ENCODE measurements around the gene ARF1. TPM values are rescaled to one million over a fixed set of nuclear protein-coding genes. Genes with fewer than 3 reads are reported as not detected.

ARF1 gene
- total and polyA plus RNA-seq, 2 of the 13 experiments (the other 11 are each of a cell fraction or from before 2014, with no cell fraction given) = 186 to 327 TPM

DNA sequence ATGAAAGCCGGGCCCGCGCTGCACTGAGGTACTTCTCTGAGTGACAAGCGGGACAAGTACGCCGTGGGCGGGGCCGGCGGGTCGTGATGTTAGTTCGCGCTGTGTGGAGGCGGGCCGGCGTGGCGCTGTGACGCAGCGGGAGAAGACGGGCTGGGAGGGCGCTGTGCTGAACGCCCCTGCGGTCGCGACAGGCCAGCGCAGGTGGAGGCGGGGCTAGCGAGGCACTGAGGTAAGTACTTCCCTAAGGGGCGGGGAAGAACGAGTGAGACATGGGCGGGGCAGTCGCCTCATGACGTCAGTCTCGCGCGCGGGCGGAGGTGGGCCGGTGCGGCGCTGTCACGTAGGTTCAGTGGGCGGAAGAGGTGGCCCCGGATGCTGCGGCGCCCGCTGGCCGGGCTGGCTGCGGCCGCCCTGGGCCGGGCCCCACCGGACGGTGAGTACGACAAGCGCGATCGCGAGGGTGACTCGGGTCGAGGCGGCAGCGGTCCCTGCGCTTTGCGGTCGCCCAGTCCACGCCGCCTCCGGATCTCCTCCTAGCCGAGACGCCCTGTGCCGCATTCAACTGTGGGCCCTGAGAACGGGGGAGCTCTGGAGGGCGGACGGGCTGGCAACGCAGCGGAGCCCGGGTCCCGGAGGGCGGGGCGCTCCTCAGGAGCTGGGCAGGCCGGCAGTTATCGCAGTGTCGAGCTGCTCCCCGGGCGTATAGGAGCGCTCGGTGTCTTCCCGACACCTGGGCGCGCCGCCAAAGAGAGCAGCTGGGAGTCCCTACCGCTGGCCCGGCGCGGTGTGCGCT lies 57.6 kb downstream of the ARF1 start, which contains the start of gene GUK1 (continued):
- no peak for TF ChIP-seq BHLHE40 (IDR thresholded peaks at IDR 0.05; ENCODE audit: low read length)
- TF ChIP-seq KMT2A (CRISPR knock-in tag; IDR thresholded peaks at IDR 0.05) = peak; percentile 49; the same call in 1 of the 2 replicates
- TF ChIP-seq, protein P1, sequence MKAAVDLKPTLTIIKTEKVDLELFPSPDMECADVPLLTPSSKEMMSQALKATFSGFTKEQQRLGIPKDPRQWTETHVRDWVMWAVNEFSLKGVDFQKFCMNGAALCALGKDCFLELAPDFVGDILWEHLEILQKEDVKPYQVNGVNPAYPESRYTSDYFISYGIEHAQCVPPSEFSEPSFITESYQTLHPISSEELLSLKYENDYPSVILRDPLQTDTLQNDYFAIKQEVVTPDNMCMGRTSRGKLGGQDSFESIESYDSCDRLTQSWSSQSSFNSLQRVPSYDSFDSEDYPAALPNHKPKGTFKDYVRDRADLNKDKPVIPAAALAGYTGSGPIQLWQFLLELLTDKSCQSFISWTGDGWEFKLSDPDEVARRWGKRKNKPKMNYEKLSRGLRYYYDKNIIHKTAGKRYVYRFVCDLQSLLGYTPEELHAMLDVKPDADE (CRISPR knock-in tag; IDR thresholded peaks at IDR 0.05) = 0 out of 2 replicates have a peak, but pooled peaks have one; percentile 66
- TF ChIP-seq ZNF772 (CRISPR knock-in tag; IDR thresholded peaks at IDR 0.05) = peak; percentile 93
- peak; percentile 91 for TF ChIP-seq KAT8 (CRISPR knock-in tag; IDR thresholded peaks at IDR 0.05)
- TF ChIP-seq, protein P2, sequence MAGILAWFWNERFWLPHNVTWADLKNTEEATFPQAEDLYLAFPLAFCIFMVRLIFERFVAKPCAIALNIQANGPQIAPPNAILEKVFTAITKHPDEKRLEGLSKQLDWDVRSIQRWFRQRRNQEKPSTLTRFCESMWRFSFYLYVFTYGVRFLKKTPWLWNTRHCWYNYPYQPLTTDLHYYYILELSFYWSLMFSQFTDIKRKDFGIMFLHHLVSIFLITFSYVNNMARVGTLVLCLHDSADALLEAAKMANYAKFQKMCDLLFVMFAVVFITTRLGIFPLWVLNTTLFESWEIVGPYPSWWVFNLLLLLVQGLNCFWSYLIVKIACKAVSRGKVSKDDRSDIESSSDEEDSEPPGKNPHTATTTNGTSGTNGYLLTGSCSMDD (CRISPR knock-in tag; IDR thresholded peaks at IDR 0.05) = no peak
- TF ChIP-seq ZC3H13 (CRISPR knock-in tag; IDR thresholded peaks at IDR 0.05) = no peak; the same call in 1 of the 2 replicates
- peak; percentile 79 for TF ChIP-seq TAF1 (CRISPR knock-in tag; IDR thresholded peaks at IDR 0.05)
- TF ChIP-seq, protein P3, sequence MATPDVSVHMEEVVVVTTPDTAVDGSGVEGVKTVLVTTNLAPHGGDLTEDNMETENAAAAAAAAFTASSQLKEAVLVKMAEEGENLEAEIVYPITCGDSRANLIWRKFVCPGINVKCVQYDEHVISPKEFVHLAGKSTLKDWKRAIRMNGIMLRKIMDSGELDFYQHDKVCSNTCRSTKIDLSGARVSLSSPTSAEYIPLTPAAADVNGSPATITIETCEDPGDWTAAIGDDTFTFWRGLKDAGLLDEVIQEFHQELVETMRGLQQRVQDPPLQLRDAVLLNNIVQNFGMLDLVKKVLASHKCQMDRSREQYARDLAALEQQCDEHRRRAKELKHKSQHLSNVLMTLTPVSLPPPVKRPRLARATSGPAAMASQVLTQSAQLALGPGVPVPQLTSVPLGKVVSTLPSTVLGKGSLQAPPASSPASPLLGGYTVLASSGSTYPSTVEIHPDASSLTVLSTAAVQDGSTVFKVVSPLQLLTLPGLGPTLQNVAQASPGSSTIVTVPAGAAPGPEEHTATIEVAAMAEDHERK (CRISPR knock-in tag; IDR thresholded peaks at IDR 0.05; ENCODE audit: low read depth) = peak; percentile 81; the same call in 1 of the 2 replicates
- peak; percentile 63 for TF ChIP-seq MED8 (CRISPR knock-in tag; IDR thresholded peaks at IDR 0.05; ENCODE audit: insufficient replicate concordance)
- TF ChIP-seq, protein P4, sequence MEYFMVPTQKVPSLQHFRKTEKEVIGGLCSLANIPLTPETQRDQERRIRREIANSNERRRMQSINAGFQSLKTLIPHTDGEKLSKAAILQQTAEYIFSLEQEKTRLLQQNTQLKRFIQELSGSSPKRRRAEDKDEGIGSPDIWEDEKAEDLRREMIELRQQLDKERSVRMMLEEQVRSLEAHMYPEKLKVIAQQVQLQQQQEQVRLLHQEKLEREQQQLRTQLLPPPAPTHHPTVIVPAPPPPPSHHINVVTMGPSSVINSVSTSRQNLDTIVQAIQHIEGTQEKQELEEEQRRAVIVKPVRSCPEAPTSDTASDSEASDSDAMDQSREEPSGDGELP (IDR thresholded peaks at IDR 0.05; ENCODE audit: borderline replicate concordance, low read depth) = 0 out of 2 replicates have a peak, but pooled peaks have one; percentile 62
- TF ChIP-seq SUZ12 (IDR thresholded peaks at IDR 0.05; ENCODE audit: low read depth, low read length) = no peak
- peak; percentile 86; the same call in 1 of the 2 replicates for TF ChIP-seq YEATS2 (CRISPR knock-in tag; IDR thresholded peaks at IDR 0.05; ENCODE audit: borderline replicate concordance)
- peak; percentile 88 for TF ChIP-seq HNRNPLL (IDR thresholded peaks at IDR 0.05; ENCODE audit: low read depth, low read length, poor library complexity, severe bottlenecking)
- TF ChIP-seq, protein P5, sequence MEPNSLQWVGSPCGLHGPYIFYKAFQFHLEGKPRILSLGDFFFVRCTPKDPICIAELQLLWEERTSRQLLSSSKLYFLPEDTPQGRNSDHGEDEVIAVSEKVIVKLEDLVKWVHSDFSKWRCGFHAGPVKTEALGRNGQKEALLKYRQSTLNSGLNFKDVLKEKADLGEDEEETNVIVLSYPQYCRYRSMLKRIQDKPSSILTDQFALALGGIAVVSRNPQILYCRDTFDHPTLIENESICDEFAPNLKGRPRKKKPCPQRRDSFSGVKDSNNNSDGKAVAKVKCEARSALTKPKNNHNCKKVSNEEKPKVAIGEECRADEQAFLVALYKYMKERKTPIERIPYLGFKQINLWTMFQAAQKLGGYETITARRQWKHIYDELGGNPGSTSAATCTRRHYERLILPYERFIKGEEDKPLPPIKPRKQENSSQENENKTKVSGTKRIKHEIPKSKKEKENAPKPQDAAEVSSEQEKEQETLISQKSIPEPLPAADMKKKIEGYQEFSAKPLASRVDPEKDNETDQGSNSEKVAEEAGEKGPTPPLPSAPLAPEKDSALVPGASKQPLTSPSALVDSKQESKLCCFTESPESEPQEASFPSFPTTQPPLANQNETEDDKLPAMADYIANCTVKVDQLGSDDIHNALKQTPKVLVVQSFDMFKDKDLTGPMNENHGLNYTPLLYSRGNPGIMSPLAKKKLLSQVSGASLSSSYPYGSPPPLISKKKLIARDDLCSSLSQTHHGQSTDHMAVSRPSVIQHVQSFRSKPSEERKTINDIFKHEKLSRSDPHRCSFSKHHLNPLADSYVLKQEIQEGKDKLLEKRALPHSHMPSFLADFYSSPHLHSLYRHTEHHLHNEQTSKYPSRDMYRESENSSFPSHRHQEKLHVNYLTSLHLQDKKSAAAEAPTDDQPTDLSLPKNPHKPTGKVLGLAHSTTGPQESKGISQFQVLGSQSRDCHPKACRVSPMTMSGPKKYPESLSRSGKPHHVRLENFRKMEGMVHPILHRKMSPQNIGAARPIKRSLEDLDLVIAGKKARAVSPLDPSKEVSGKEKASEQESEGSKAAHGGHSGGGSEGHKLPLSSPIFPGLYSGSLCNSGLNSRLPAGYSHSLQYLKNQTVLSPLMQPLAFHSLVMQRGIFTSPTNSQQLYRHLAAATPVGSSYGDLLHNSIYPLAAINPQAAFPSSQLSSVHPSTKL (CRISPR knock-in tag; IDR thresholded peaks at IDR 0.05) = peak; percentile 6; the same call in 1 of the 2 replicates
- TF ChIP-seq ZNF563 (CRISPR knock-in tag; IDR thresholded peaks at IDR 0.05) = peak; percentile 78
- TF ChIP-seq, protein P6, sequence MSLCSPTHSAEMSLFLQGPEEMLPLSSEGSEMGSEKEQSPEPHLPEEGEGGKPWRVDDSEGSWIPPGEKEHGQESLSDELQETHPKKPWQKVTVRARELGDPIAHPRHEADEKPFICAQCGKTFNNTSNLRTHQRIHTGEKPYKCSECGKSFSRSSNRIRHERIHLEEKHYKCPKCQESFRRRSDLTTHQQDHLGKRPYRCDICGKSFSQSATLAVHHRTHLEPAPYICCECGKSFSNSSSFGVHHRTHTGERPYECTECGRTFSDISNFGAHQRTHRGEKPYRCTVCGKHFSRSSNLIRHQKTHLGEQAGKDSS (CRISPR knock-in tag; IDR thresholded peaks at IDR 0.05; ENCODE audit: borderline replicate concordance, low read depth) = no peak
- peak; percentile 65; the same call in 1 of the 2 replicates for TF ChIP-seq ZFP90 (CRISPR knock-in tag; IDR thresholded peaks at IDR 0.05; ENCODE audit: borderline replicate concordance)
